Hepatocyte (in vitro differentiated cells): ENCODE data around the gene STK40.

Source experiments
- CTCF ChIP-seq: fragments of 200-600 bp; sonication (generic); IDR thresholded peaks from 2 replicates; pipeline ENCODE4 v1.5.1; 2016; ENCODE audit warnings: antibody characterized with exemption, mild to moderate bottlenecking; ENCODE audit not compliant: poor library complexity
- EZH2phosphoT487 ChIP-seq: fragments of 200-600 bp; sonication (generic); IDR thresholded peaks from one replicate; pipeline ENCODE4 v1.6.1; 2018; ENCODE audit warnings: antibody characterized with exemption, mild to moderate bottlenecking, low read depth, moderate library complexity; ENCODE audit not compliant: unreplicated experiment, severe bottlenecking

GRCh38 chr1:36389261-36389660 is 3.5 kb upstream of the STK40 start:
- TF ChIP-seq CTCF (no peak), EZH2phosphoT487 (no peak)
